CD4-positive, alpha-beta T cell treated with Interleukin-4 for 4 hours (primary cell): ENCODE results near the gene HEXD.

Source experiments
- DNase-seq: peaks from one replicate; pipeline ENCODE4 v3.0.0-alpha.2; 2020

Gene HEXD

GRCh38 chr17:82416771-82417170, 1.4 kb upstream of the HEXD start:
- no peak for DNase-seq

GRCh38 chr17:82419540-82419939, 1.4 kb downstream of the HEXD start:
- peak; percentile 31 for DNase-seq

- peak; percentile 49 for DNase-seq
These were observed 6.1 kb downstream of the HEXD start for GRCh38 chr17:82424001-82424862.

GRCh38 chr17:82424863-82425159, 6.7 kb downstream of the HEXD start:
- no peak for DNase-seq

GRCh38 chr17:82428546-82428945, 10.4 kb downstream of the HEXD start:
- no peak for DNase-seq

- no peak for DNase-seq
These were observed 11.7 kb downstream of the HEXD start for GRCh38 chr17:82429824-82430223.

- DNase-seq, result no peak
These were observed 13.9 kb downstream of the HEXD start for GRCh38 chr17:82432017-82432416.

- DNase-seq, result no peak
These were observed 15.5 kb downstream of the HEXD start for GRCh38 chr17:82433560-82434215.

- DNase-seq, result peak; percentile 27
These were observed 16.0 kb downstream of the HEXD start for GRCh38 chr17:82434216-82434565.

- DNase-seq, result no peak
These were observed 17.0 kb downstream of the HEXD start for GRCh38 chr17:82435103-82435502.

- no peak for DNase-seq
These were observed 17.7 kb downstream of the HEXD start for GRCh38 chr17:82435601-82436583.

- no peak for DNase-seq
These were observed 18.6 kb downstream of the HEXD start for GRCh38 chr17:82436601-82437324.

- no peak for DNase-seq
These were observed 19.1 kb downstream of the HEXD start for GRCh38 chr17:82437325-82437668.

GRCh38 chr17:82438401-82439193, 20.4 kb downstream of the HEXD start:
- no peak for DNase-seq

GRCh38 chr17:82439194-82439828, 21.2 kb downstream of the HEXD start:
- DNase-seq, result no peak

GRCh38 chr17:82439829-82440365, 21.8 kb downstream of the HEXD start:
- DNase-seq, result no peak

- no peak for DNase-seq
These were observed 22.4 kb downstream of the HEXD start for GRCh38 chr17:82440469-82440981.

GRCh38 chr17:82440991-82441627, 23.0 kb downstream of the HEXD start:
- no peak for DNase-seq

GRCh38 chr17:82441691-82442487, 23.7 kb downstream of the HEXD start:
- DNase-seq, result no peak
